DOHH2 (cell line): ENCODE data around the gene FBXO27.

Source experiments
- H3F3A ChIP-seq: fragments of 200-600 bp; sonication (generic), shearing (Covaris generic); 2 replicates; pipeline ENCODE4 v1.6.0; 2016; ENCODE audit warnings: antibody characterized with exemption, mild to moderate bottlenecking; ENCODE audit not compliant: control insufficient read depth, insufficient read depth
- H3K27ac ChIP-seq: fragments of 200-600 bp; sonication (generic); 2 replicates; pipeline ENCODE4 v1.5.1; 2014; ENCODE audit warnings: low read depth, mild to moderate bottlenecking, low read length, moderate library complexity
- H3K27me3 ChIP-seq: fragments of 200-600 bp; sonication (generic); 2 replicates; pipeline ENCODE4 v1.6.1; 2014; ENCODE audit warnings: mild to moderate bottlenecking, low read length, mixed read lengths; ENCODE audit not compliant: control insufficient read depth
- H3K36me3 ChIP-seq: fragments of 200-600 bp; sonication (generic); 2 replicates; pipeline ENCODE4 v1.6.1; 2014; ENCODE audit warnings: mild to moderate bottlenecking, low read length, moderate library complexity, mixed read lengths; ENCODE audit not compliant: control insufficient read depth
- H3K4me1 ChIP-seq: fragments of 200-600 bp; sonication (generic); 2 replicates; pipeline ENCODE4 v1.6.1; 2014; ENCODE audit warnings: mild to moderate bottlenecking, low read length, mixed read lengths; ENCODE audit not compliant: control insufficient read depth
- H3K4me2 ChIP-seq: fragments of 200-600 bp; sonication (generic); 2 replicates; pipeline ENCODE4 v1.6.0; 2014; ENCODE audit warnings: mild to moderate bottlenecking, low read length, moderate library complexity
- H3K4me3 ChIP-seq: fragments of 200-600 bp; sonication (generic); 2 replicates; pipeline ENCODE4 v1.5.1; 2014; ENCODE audit warnings: mild to moderate bottlenecking, low read length, mixed read lengths
- H3K79me2 ChIP-seq: fragments of 200-600 bp; sonication (generic); 2 replicates; pipeline ENCODE4 v1.6.1; 2014; ENCODE audit warnings: mild to moderate bottlenecking, low read length, mixed read lengths; ENCODE audit not compliant: control insufficient read depth
- H3K9me2 ChIP-seq: fragments of 200-600 bp; sonication (generic); replicated peaks from 2 replicates; pipeline ENCODE4 v1.6.1; 2014; ENCODE audit warnings: mild to moderate bottlenecking, low read length, mixed read lengths; ENCODE audit not compliant: control insufficient read depth
- H3K9me3 ChIP-seq: fragments of 200-600 bp; sonication (generic); 2 replicates; pipeline ENCODE4 v1.6.1; 2014; ENCODE audit warnings: antibody characterized with exemption, low read length, mixed read lengths; ENCODE audit not compliant: control insufficient read depth, insufficient read depth
- H4K20me1 ChIP-seq: fragments of 200-600 bp; sonication (generic); 2 replicates; pipeline ENCODE4 v1.6.0; 2014; ENCODE audit warnings: low read depth, mild to moderate bottlenecking, antibody characterized with exemption, low read length, moderate library complexity; ENCODE audit not compliant: control insufficient read depth, insufficient read depth
- CTCF ChIP-seq: fragments of 200-600 bp; sonication (generic); IDR thresholded peaks from one replicate; pipeline ENCODE4 v1.5.1; 2014; ENCODE audit warnings: antibody characterized with exemption, mild to moderate bottlenecking, low read depth, low read length; ENCODE audit not compliant: poor library complexity, severe bottlenecking
- EZH2phosphoT487 ChIP-seq: fragments of 200-600 bp; sonication (generic); IDR thresholded peaks from 2 replicates; pipeline ENCODE4 v1.6.1; 2017; ENCODE audit warnings: borderline replicate concordance, mild to moderate bottlenecking, antibody characterized with exemption, low read length, moderate library complexity, mixed read lengths

FBXO27 gene

GRCh38 chr19:39032063-39032918 lies at the start of gene FBXO27:
Gene FBXO27, minus strand, starts transcription at chr19:39032549. Its CDS starts 322 bp downstream, at chr19:39032227.
- H3K4me3 ChIP-seq = peak within 1 kb of the TSS; percentile 72

GRCh38 chr19:39080431-39080830 lies 48.1 kb upstream of the FBXO27 start:
- no peak overlapping the region for H3K4me2 ChIP-seq
- H3F3A ChIP-seq = no peaks in the 10 kb centered on the region
- H3K79me2 ChIP-seq = no peaks in the 10 kb centered on the region
- no peaks in the 10 kb centered on the region for H3K4me1 ChIP-seq
- H3K4me3 ChIP-seq = no peak overlapping the region
- H3K27ac ChIP-seq = no peak overlapping the region
- H3K9me3 ChIP-seq = no peaks in the 10 kb centered on the region
- no peaks in the 10 kb centered on the region for H4K20me1 ChIP-seq
- H3K9me2 ChIP-seq = no peaks in the 10 kb centered on the region
- H3K36me3 ChIP-seq = no peaks in the 10 kb centered on the region
- peaks cover 17% of the 10 kb centered on the region for H3K27me3 ChIP-seq
- no peak for TF ChIP-seq EZH2phosphoT487
- TF ChIP-seq CTCF = no peak

More at GRCh38 chr19:39032063-39032918, at the start of gene FBXO27:
- Histone ChIP-seq H3K27ac (no peak within 1 kb of the TSS), H3K4me2 (peak within 1 kb of the TSS; percentile 91), H3K9me2 (no peaks in the 10 kb centered on the region), H3K36me3 (no peaks in the 10 kb centered on the region), H3K9me3 (no peaks in the 10 kb centered on the region), H4K20me1 (no peaks in the 10 kb centered on the region), H3K79me2 (no peaks in the 10 kb centered on the region), H3K4me1 (peaks cover 15% of the 10 kb centered on the region), H3K27me3 (peaks cover 27% of the 10 kb centered on the region), H3F3A (no peaks in the 10 kb centered on the region)
- TF ChIP-seq CTCF (no peak), EZH2phosphoT487 (no peak)

GRCh38 chr19:39078436-39079200 lies 46.3 kb upstream of the FBXO27 start:
- no peaks in the 10 kb centered on the region for H3K4me1 ChIP-seq
- no peaks in the 10 kb centered on the region for H3K9me3 ChIP-seq
- H4K20me1 ChIP-seq = no peaks in the 10 kb centered on the region

More at GRCh38 chr19:39078436-39079200, 46.3 kb upstream of the FBXO27 start:
- Histone ChIP-seq H3K36me3 (no peaks in the 10 kb centered on the region), H3K27me3 (peaks cover 12% of the 10 kb centered on the region), H3F3A (no peaks in the 10 kb centered on the region), H3K79me2 (no peaks in the 10 kb centered on the region), H3K4me3 (no peak overlapping the region), H3K27ac (no peak overlapping the region), H3K9me2 (no peaks in the 10 kb centered on the region), H3K4me2 (no peak overlapping the region)
- no peak for TF ChIP-seq EZH2phosphoT487
- TF ChIP-seq CTCF = no peak
